ENCODE data around the gene CDK5RAP3. TPM values are rescaled to one million over a fixed set of nuclear protein-coding genes. Genes with fewer than 3 reads are reported as not detected.
"Not testable (repeated sequence)": the region's sequence is repeated elsewhere in the genome, so short reads cannot be mapped to it uniquely, and the experiment has no call there.

CDK5RAP3 gene
- total RNA-seq, 6 experiments from 2014 or later: 47.3 to 119 (median 99.7) TPM

DNA sequence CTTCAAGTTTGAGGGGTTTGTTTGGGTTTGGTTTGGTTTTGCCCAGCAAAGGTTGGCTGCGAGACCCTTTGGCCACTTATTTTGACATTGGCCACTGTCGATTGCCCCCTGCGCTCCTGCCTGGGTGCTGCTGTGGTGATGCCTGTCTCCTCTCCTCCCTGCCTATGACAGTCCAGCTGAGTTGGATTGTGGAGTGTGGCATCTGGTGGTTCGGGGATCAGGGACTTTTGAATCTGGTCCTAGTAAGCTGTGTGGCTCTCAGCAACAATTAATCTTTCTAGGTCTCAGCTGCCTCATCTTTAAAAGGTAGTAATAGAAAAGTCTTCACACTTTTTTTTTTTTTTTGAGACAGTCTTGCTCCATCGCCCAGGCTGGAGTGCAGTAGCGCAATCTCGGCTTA, 27.1 kb downstream of the CDK5RAP3 start:
- DNase-seq (no peak), ATAC-seq (no peak)
- TF ChIP-seq, protein P1, sequence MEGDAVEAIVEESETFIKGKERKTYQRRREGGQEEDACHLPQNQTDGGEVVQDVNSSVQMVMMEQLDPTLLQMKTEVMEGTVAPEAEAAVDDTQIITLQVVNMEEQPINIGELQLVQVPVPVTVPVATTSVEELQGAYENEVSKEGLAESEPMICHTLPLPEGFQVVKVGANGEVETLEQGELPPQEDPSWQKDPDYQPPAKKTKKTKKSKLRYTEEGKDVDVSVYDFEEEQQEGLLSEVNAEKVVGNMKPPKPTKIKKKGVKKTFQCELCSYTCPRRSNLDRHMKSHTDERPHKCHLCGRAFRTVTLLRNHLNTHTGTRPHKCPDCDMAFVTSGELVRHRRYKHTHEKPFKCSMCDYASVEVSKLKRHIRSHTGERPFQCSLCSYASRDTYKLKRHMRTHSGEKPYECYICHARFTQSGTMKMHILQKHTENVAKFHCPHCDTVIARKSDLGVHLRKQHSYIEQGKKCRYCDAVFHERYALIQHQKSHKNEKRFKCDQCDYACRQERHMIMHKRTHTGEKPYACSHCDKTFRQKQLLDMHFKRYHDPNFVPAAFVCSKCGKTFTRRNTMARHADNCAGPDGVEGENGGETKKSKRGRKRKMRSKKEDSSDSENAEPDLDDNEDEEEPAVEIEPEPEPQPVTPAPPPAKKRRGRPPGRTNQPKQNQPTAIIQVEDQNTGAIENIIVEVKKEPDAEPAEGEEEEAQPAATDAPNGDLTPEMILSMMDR (IDR thresholded peaks at IDR 0.05): no peak
- no peak for TF ChIP-seq POLR2A (IDR thresholded peaks at IDR 0.05)
- Histone ChIP-seq H3K27me3 (no peaks in the 10 kb centered on the region), H3K27ac (no peak overlapping the region), H3K4me3 (no peak overlapping the region), H3K9me3 (no peaks in the 10 kb centered on the region), H3K4me1 (no peaks in the 10 kb centered on the region), H3K36me3 (no peaks in the 10 kb centered on the region)
- intact Hi-C loops (cut with DNase I): no loop called here
- WGBS (ENCODE audit: insufficient coverage, low coverage, low lambda C conversion rate, missing lambda C conversion rate): 90% methylated on average over 6 of the region's 7 CpGs

DNA sequence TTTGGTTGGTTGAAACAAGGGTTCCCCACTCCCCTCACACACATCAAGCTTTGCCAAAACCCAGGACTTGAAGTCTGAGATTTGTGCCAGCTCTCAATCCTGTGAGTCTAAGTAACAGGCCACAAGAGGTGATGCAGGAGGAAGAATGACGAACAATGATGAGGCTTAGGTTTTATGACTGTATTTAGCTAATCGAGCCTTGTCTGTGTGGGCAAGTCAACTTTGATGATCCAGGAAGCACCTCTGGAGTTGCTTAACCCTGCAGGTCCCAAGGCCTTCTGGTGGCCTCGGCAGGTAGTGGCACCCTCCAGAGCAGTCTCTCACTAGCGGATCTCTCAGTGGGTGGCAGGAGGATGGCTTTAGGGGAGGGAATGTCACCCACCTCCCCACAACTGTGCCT, 28.7 kb downstream of the CDK5RAP3 start:
- intact Hi-C loops (cut with DNase I): no loop called here
- no peaks in the 10 kb centered on the region for H3K27me3 ChIP-seq
- H3K36me3 ChIP-seq: no peaks in the 10 kb centered on the region
- TF ChIP-seq, protein P1 (IDR thresholded peaks at IDR 0.05): no peak
- TF ChIP-seq POLR2A (IDR thresholded peaks at IDR 0.05): no peak
- no peaks in the 10 kb centered on the region for H3K9me3 ChIP-seq
- ATAC-seq: no peak
- DNase-seq: peak in 1 of 3 donors; percentile 11
- H3K27ac ChIP-seq: no peak overlapping the region
- no peak overlapping the region for H3K4me3 ChIP-seq
- WGBS (ENCODE audit: insufficient coverage, low coverage, low lambda C conversion rate, missing lambda C conversion rate): no CpG with 5 or more reads among the region's 4 CpGs
- H3K4me1 ChIP-seq: no peaks in the 10 kb centered on the region

DNA sequence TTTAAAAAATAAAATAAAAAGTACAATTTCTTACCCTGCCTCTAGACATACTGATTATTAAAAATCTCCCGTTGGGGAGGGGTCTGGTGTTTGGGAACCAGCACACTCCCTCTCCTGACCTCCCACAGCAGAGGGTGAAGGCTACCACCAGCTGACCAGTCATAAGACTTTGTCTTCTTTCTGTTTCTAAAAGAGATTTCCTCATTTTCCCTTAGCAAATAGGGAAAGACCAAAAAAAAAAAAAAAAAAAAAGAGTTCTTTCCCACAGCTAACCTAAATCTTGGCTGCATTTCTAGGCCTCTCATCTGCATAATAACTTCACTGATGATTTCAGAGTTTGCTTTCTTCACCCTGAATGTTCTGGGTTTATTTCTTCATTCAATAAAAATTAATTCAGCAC, 30.3 kb downstream of the CDK5RAP3 start:
- Histone ChIP-seq H3K9me3 (no peaks in the 10 kb centered on the region), H3K4me3 (no peak overlapping the region), H3K27ac (no peak overlapping the region), H3K27me3 (no peaks in the 10 kb centered on the region), H3K4me1 (no peaks in the 10 kb centered on the region), H3K36me3 (no peaks in the 10 kb centered on the region)
- no peak for TF ChIP-seq POLR2A (IDR thresholded peaks at IDR 0.05)
- TF ChIP-seq, protein P1 (IDR thresholded peaks at IDR 0.05): no peak
- DNase-seq (peak in 1 of 3 donors; percentile 15), ATAC-seq (peak in 2 of 4 donors; percentile 11 to 41)
- intact Hi-C loops (cut with DNase I): no loop called here
- 45% methylated on average over 1 of the region's 1 CpG for WGBS (ENCODE audit: insufficient coverage, low coverage, low lambda C conversion rate, missing lambda C conversion rate)

DNA sequence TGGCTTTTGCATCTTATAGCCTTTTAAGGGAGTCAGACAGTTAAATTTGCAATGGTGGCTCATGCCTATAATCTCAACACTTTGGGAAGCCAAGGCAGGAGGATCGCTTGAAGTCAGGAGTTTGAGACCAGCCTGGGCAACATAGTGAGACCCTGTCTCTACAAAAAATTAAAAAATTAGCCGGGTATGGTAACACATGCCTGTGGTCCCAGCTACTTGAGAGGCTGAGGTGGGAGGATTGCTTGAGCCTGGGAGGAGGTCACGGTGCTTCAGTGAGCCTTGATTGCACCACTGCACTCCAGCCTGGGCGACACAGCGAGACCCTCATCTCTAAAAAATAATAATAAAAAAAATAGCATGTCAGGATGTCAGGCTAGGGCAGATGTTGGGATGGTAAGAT, 30.7 kb downstream of the CDK5RAP3 start:
- H3K27me3 ChIP-seq; H3K9me3 ChIP-seq; ATAC-seq; DNase-seq; H3K4me3 ChIP-seq; H3K4me1 ChIP-seq; intact Hi-C loops (cut with DNase I); H3K36me3 ChIP-seq: not testable (repeated sequence)
- peak overlapping the region in 2 of 3 donors; percentile 29 to 46 for H3K27ac ChIP-seq
- WGBS (ENCODE audit: insufficient coverage, low coverage, low lambda C conversion rate, missing lambda C conversion rate): 80% methylated on average over 5 of the region's 5 CpGs

DNA sequence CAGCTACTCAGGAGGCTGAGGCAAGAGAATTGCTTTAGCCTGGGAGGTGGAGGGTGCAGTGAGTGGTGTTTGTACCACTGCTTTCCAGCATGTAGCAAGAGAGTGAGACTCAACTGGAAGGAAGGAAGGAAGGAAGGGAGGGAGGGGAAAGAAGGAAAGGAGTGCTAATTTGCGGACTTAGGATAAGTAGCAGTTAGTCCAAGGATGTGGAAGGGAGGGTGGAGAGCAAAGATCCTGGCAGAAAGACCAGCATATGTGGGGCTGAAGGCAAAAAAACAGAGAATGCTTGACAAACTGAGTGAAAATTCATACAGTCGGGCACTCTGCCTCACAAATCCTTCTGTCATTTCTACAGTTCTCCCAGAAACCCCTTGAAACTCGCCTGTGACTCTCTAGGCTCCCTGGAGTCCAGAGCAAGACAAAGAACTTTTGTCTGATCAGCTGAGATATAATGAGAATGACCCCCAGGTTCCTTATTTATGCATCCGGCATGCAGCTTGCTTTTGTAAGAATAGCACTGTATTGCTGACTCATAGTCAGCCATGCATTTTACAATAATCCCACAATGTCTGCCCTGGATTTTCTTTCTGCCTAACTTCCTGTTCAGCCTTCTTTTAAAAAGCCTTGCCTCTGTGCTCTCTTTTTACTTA, 31.5 kb downstream of the CDK5RAP3 start:
- peak overlapping the region in 2 of 3 donors; percentile 29 to 46 for H3K27ac ChIP-seq
- ATAC-seq (peak; percentile 53 to 70 (median 66)), DNase-seq (no peak)
- no peaks in the 10 kb centered on the region for H3K36me3 ChIP-seq
- intact Hi-C loops (cut with DNase I): no loop called here
- no peaks in the 10 kb centered on the region for H3K9me3 ChIP-seq
- 31% methylated on average over 3 of the region's 4 CpGs for WGBS (ENCODE audit: insufficient coverage, low coverage, low lambda C conversion rate, missing lambda C conversion rate)
- TF ChIP-seq, protein P1 (IDR thresholded peaks at IDR 0.05): no peak
- no peak for TF ChIP-seq POLR2A (IDR thresholded peaks at IDR 0.05)
- no peaks in the 10 kb centered on the region for H3K4me1 ChIP-seq
- no peak overlapping the region for H3K4me3 ChIP-seq
- H3K27me3 ChIP-seq: no peaks in the 10 kb centered on the region
